Kidney (tissue), 14 donors: Measurements from ENCODE around the gene NTNG2. TPM values are rescaled to one million over a fixed set of nuclear protein-coding genes. Genes with fewer than 3 reads are reported as not detected.

Source experiments
- DNase-seq, 5 donors: peaks; one replicate each; pipeline ENCODE4 v3.0.0-alpha.2; 2013 to 2020
- FAIRE-seq: peaks from 2 replicates; lab custom pipeline; 2012; peaks lifted over from hg19 to GRCh38; lab: Jason Lieb, UNC
- H3K27ac ChIP-seq, 2 donors: one replicate each; pipeline ENCODE4 v1.7.0; 2013; ENCODE audit warnings: low read depth in 2 of 2, low read length in 2 of 2, inconsistent platforms in 1 of 2
- H3K27me3 ChIP-seq: one replicate; pipeline ENCODE4 v1.7.1; 2013; ENCODE audit warnings: low read length, inconsistent platforms; ENCODE audit not compliant: control insufficient read depth, insufficient read depth
- H3K36me3 ChIP-seq, 3 donors: one replicate each; pipeline versions ENCODE4 v1.7.0 to v1.7.1; 2013; ENCODE audit warnings: low read length in 3 of 3, control low read depth in 1 of 3, inconsistent platforms in 1 of 3; ENCODE audit not compliant: insufficient read depth in 3 of 3, control insufficient read depth in 2 of 3
- H3K4me1 ChIP-seq, 3 donors: one replicate each; pipeline versions ENCODE4 v1.7.0 to v1.7.1; 2013; ENCODE audit warnings: low read length in 3 of 3, inconsistent platforms in 1 of 3, low read depth in 1 of 3; ENCODE audit not compliant: control insufficient read depth in 2 of 3, insufficient read depth in 2 of 3
- H3K4me3 ChIP-seq, 3 donors: one replicate each; pipeline versions ENCODE4 v1.7.0 to v1.8.1; 2013; ENCODE audit warnings: low read length in 3 of 3, control low read depth in 1 of 3, inconsistent platforms in 1 of 3
- H3K9ac ChIP-seq, 3 donors: one replicate each; pipeline versions ENCODE4 v1.7.0 to v1.7.1; 2013; ENCODE audit warnings: low read length in 3 of 3, control low read depth in 1 of 3, inconsistent platforms in 1 of 3
- H3K9me3 ChIP-seq, 3 donors: one replicate each; pipeline versions ENCODE4 v1.7.0 to v1.7.1; 2013; ENCODE audit warnings: low read length in 3 of 3, control low read depth in 1 of 3, inconsistent platforms in 1 of 3; ENCODE audit not compliant: control insufficient read depth in 2 of 3, insufficient read depth in 1 of 3
- CTCF ChIP-seq: IDR thresholded peaks from 3 replicates; pipeline ENCODE4 v1.5.1; 2012; ENCODE audit warnings: mild to moderate bottlenecking, moderate library complexity, borderline replicate concordance; ENCODE audit not compliant: insufficient read depth; ENCODE audit errors: extremely low read depth
- intact Hi-C: fragments of 100-400 bp; cut with DNase I; formaldehyde crosslinking; loops from one replicate; pipeline ENCODE4 v1.11.1; 2022
- polyA plus RNA-seq: library from polyadenylated mRNA; stranded (reverse); fragments of 350-450 nt; fragmentation: Illumina TruSeq; extraction: RNeasy Lipid Tissue Mini Kit (QIAGEN cat#74804); gene quantifications from one replicate; pipeline ENCODE4 v1.2.3, GENCODE V29; 2014; ENCODE audit warnings: low read depth, low replicate concordance; ENCODE audit not compliant: insufficient read depth
- total RNA-seq: library from RNA; stranded (reverse); fragmentation: NEBNext Ultra II Directional; extraction: Animal tissue kit (Norgen Biotek cat#: 25700); gene quantifications from one replicate; pipeline ENCODE4 v1.2.1, GENCODE V29; 2021
- donor health status: control.
- donor health status: control.
- donor health status: control.
- donor health status: control.
- donor health status: control.
- donor health status: DM: yes; HTN: yes; CAD: no.
- donor health status: Normal renal cell carcinoma (clear cell type).

Gene NTNG2
- total and polyA plus RNA-seq, 2 donors from 2014 or later, result 0.54 to 2.2 TPM

- DNase-seq, result no peak
- no peaks in the 10 kb centered on the region for H3K4me1 ChIP-seq
- no peak overlapping the region for H3K27ac ChIP-seq
- intact Hi-C loops, result no loop called here
- H3K9ac ChIP-seq, result no peak overlapping the region
- no peak for FAIRE-seq
- no peak overlapping the region for H3K4me3 ChIP-seq
- H3K36me3 ChIP-seq, result no peaks in the 10 kb centered on the region
- no peaks in the 10 kb centered on the region for H3K9me3 ChIP-seq
- no peak for TF ChIP-seq CTCF
- peaks cover 3% of the 10 kb centered on the region for H3K27me3 ChIP-seq
Measured at GRCh38 chr9:132151118-132151517, 10.7 kb upstream of the NTNG2 start.

- intact Hi-C loops, result no loop called here
- TF ChIP-seq CTCF, result no peak
- FAIRE-seq (no peak), DNase-seq (no peak)
- Histone ChIP-seq H3K4me3 (no peak overlapping the region), H3K36me3 (no peaks in the 10 kb centered on the region), H3K9me3 (no peaks in the 10 kb centered on the region), H3K27ac (no peak overlapping the region), H3K27me3 (peaks cover 3% of the 10 kb centered on the region), H3K9ac (no peak overlapping the region), H3K4me1 (no peaks in the 10 kb centered on the region)
Measured at GRCh38 chr9:132152231-132152630, 9.6 kb upstream of the NTNG2 start.

- Histone ChIP-seq H3K9ac (no peak overlapping the region), H3K9me3 (no peaks in the 10 kb centered on the region), H3K27ac (no peak overlapping the region), H3K27me3 (peaks cover 13% of the 10 kb centered on the region), H3K36me3 (no peaks in the 10 kb centered on the region), H3K4me3 (no peak overlapping the region), H3K4me1 (no peaks in the 10 kb centered on the region)
- FAIRE-seq, result no peak
- no peak for TF ChIP-seq CTCF
- no peak for DNase-seq
- intact Hi-C loops, result no loop called here
Measured at GRCh38 chr9:132154863-132155567, 6.8 kb upstream of the NTNG2 start.

- Histone ChIP-seq H3K9me3 (no peaks in the 10 kb centered on the region), H3K36me3 (no peaks in the 10 kb centered on the region), H3K4me1 (no peaks in the 10 kb centered on the region), H3K9ac (no peak overlapping the region), H3K27ac (no peak overlapping the region), H3K27me3 (peaks cover 18% of the 10 kb centered on the region), H3K4me3 (no peak overlapping the region)
- FAIRE-seq, result no peak
- no peak for TF ChIP-seq CTCF
- intact Hi-C loops, result no loop called here
- no peak for DNase-seq
Measured at GRCh38 chr9:132155568-132155895, 6.3 kb upstream of the NTNG2 start.
